Osteocyte (in vitro differentiated cells): ENCODE data around the gene ZNF8. TPM values are rescaled to one million over a fixed set of nuclear protein-coding genes. Genes with fewer than 3 reads are reported as not detected.
"Not testable (repeated sequence)": the region's sequence is repeated elsewhere in the genome, so short reads cannot be mapped to it uniquely, and the experiment has no call there.

Source experiments
- DNase-seq: peaks from one replicate; pipeline ENCODE4 v3.0.0; 2021; ENCODE audit warnings: mixed read lengths; ENCODE audit not compliant: unreplicated experiment; ENCODE audit errors: extremely low spot score
- H3K27ac Mint-ChIP-seq: one replicate; pipeline ENCODE4 v1.8.0; 2021; ENCODE audit warnings: mild to moderate bottlenecking, mixed read lengths; ENCODE audit not compliant: unreplicated experiment
- H3K27me3 Mint-ChIP-seq: one replicate; pipeline ENCODE4 v1.8.0; 2021; ENCODE audit warnings: mixed read lengths; ENCODE audit not compliant: unreplicated experiment
- H3K36me3 Mint-ChIP-seq: one replicate; pipeline ENCODE4 v1.8.0; 2021; ENCODE audit warnings: mixed read lengths; ENCODE audit not compliant: unreplicated experiment
- H3K4me1 Mint-ChIP-seq: one replicate; pipeline ENCODE4 v1.8.0; 2021; ENCODE audit warnings: mixed read lengths; ENCODE audit not compliant: unreplicated experiment
- H3K4me3 Mint-ChIP-seq: one replicate; pipeline ENCODE4 v1.8.0; 2021; ENCODE audit warnings: mild to moderate bottlenecking, moderate library complexity, mixed read lengths; ENCODE audit not compliant: unreplicated experiment
- H3K9me3 Mint-ChIP-seq: one replicate; pipeline ENCODE4 v1.8.0; 2021; ENCODE audit warnings: mixed read lengths; ENCODE audit not compliant: unreplicated experiment
- CTCF ChIP-seq: fragments of 200-600 bp; sonication (generic); IDR thresholded peaks from 2 replicates; pipeline ENCODE4 v1.5.0; 2021; ENCODE audit warnings: antibody characterized with exemption, mild to moderate bottlenecking, moderate library complexity
- total RNA-seq: library from RNA; stranded (reverse); gene quantifications from 2 replicates; pipeline ENCODE4 v1.2.1, GENCODE V29; 2021

The ZNF8 gene
- total RNA-seq, 1 donor from 2014 or later, result 10.7 TPM

- Mint-ChIP-seq H3K36me3 (peaks cover 54% of the 10 kb centered on the region), H3K9me3 (no peaks in the 10 kb centered on the region), H3K27ac (peak within 1 kb of the TSS; percentile 99), H3K4me1 (peaks cover 22% of the 10 kb centered on the region), H3K4me3 (peak within 1 kb of the TSS; percentile 100), H3K27me3 (no peaks in the 10 kb centered on the region)
- no peak for TF ChIP-seq CTCF
- DNase-seq, result peak; percentile 97
Observed at GRCh38 chr19:58305065-58305931, 26.5 kb downstream of the ZNF8 start, which contains the start of gene ERVK3-1. Gene ERVK3-1 (plus strand): TSS chr19:58305377. CDS start chr19:58312169, 6,792 bp downstream.

- Mint-ChIP-seq H3K27me3 (no peaks in the 10 kb centered on the region), H3K4me1 (peaks cover 22% of the 10 kb centered on the region), H3K9me3 (no peaks in the 10 kb centered on the region), H3K27ac (peak overlapping the region; percentile 99), H3K4me3 (peak overlapping the region; percentile 100), H3K36me3 (peaks cover 49% of the 10 kb centered on the region)
- TF ChIP-seq CTCF, result no peak
- DNase-seq, result no peak
Observed at GRCh38 chr19:58305932-58306323, 27.2 kb downstream of the ZNF8 start.

GRCh38 chr19:58307736-58308135 lies 29.0 kb downstream of the ZNF8 start:
- no peak for DNase-seq
- TF ChIP-seq CTCF, result no peak
- Mint-ChIP-seq H3K4me1 (peaks cover 22% of the 10 kb centered on the region), H3K4me3 (no peak overlapping the region), H3K9me3 (peaks cover 8% of the 10 kb centered on the region), H3K27ac (no peak overlapping the region), H3K36me3 (peaks cover 55% of the 10 kb centered on the region), H3K27me3 (no peaks in the 10 kb centered on the region)

- DNase-seq, H3K9me3 Mint-ChIP-seq, H3K27me3 Mint-ChIP-seq, H3K4me1 Mint-ChIP-seq, H3K4me3 Mint-ChIP-seq, H3K27ac Mint-ChIP-seq: not testable (repeated sequence)
- H3K36me3 Mint-ChIP-seq, result peaks cover 71% of the 10 kb centered on the region
- peak; percentile 37 for TF ChIP-seq CTCF
Observed at GRCh38 chr19:58310685-58311084, 31.9 kb downstream of the ZNF8 start.

GRCh38 chr19:58311345-58311865 lies 32.6 kb downstream of the ZNF8 start:
- Mint-ChIP-seq H3K4me3 (no peak overlapping the region), H3K4me1 (peaks cover 2% of the 10 kb centered on the region), H3K9me3 (peaks cover 8% of the 10 kb centered on the region), H3K27ac (no peak overlapping the region), H3K27me3 (no peaks in the 10 kb centered on the region), H3K36me3 (peaks cover 66% of the 10 kb centered on the region)
- no peak for TF ChIP-seq CTCF
- DNase-seq, result no peak
